Stimulated activated CD8-positive, alpha-beta memory T cell treated with anti-CD3 and anti-CD28 coated beads, Interleukin-7, amount 100 ng/mL, for 24 hours (primary cell): ENCODE data around the gene RTN4RL2.

Experiments
- DNase-seq: peaks from one replicate; pipeline ENCODE4 v3.0.0-alpha.2; 2020; ENCODE audit warnings: low read depth

RTN4RL2 gene

GRCh38 chr11:57460022-57460757, at the start of gene RTN4RL2:
Gene RTN4RL2, plus strand, starts transcription at chr11:57460528. Its CDS starts 338 bp downstream, at chr11:57460866.
- no peak for DNase-seq

GRCh38 chr11:57413681-57414080, 46.6 kb upstream of the RTN4RL2 start:
- no peak for DNase-seq

GRCh38 chr11:57414612-57415212, 45.6 kb upstream of the RTN4RL2 start:
- DNase-seq = no peak

- no peak for DNase-seq
Measured at GRCh38 chr11:57416436-57416835, 43.9 kb upstream of the RTN4RL2 start.

GRCh38 chr11:57417056-57417455, 43.3 kb upstream of the RTN4RL2 start:
- DNase-seq = no peak

GRCh38 chr11:57418131-57418530, 42.2 kb upstream of the RTN4RL2 start:
- no peak for DNase-seq

GRCh38 chr11:57419146-57419545, 41.2 kb upstream of the RTN4RL2 start:
- DNase-seq = no peak

- no peak for DNase-seq
Measured at GRCh38 chr11:57421066-57421465, 39.3 kb upstream of the RTN4RL2 start.

- DNase-seq = no peak
Measured at GRCh38 chr11:57421805-57422204, 38.5 kb upstream of the RTN4RL2 start.

GRCh38 chr11:57422669-57423068, 37.7 kb upstream of the RTN4RL2 start:
- no peak for DNase-seq

GRCh38 chr11:57424137-57424791, 36.1 kb upstream of the RTN4RL2 start:
- no peak for DNase-seq

GRCh38 chr11:57424792-57425564, 35.4 kb upstream of the RTN4RL2 start:
- peak; percentile 71 for DNase-seq

- DNase-seq = no peak
Measured at GRCh38 chr11:57425565-57426438, 34.5 kb upstream of the RTN4RL2 start.

- no peak for DNase-seq
Measured at GRCh38 chr11:57426439-57426928, 33.8 kb upstream of the RTN4RL2 start.

GRCh38 chr11:57426929-57427726, 33.2 kb upstream of the RTN4RL2 start, which contains the start of gene SLC43A3:
Gene SLC43A3, minus strand, starts transcription at chr11:57427121. Its CDS starts 949 bp downstream, at chr11:57426172.
- peak; percentile 64 for DNase-seq

GRCh38 chr11:57427727-57428082, 32.6 kb upstream of the RTN4RL2 start:
- DNase-seq = no peak

- no peak for DNase-seq
Measured at GRCh38 chr11:57428643-57429042, 31.7 kb upstream of the RTN4RL2 start.

- DNase-seq = no peak
Measured at GRCh38 chr11:57429946-57430345, 30.4 kb upstream of the RTN4RL2 start.

GRCh38 chr11:57430952-57431351, 29.4 kb upstream of the RTN4RL2 start:
- no peak for DNase-seq

- DNase-seq = no peak
Measured at GRCh38 chr11:57432149-57432561, 28.2 kb upstream of the RTN4RL2 start.
